NCI-H2107 treated with DMSO at 0.1 percent for 48 hours (cell line): Measurements from ENCODE around the gene RCBTB2.
"Not testable (repeated sequence)": the region's sequence is repeated elsewhere in the genome, so short reads cannot be mapped to it uniquely, and the experiment has no call there.

Experiments used
- DNase-seq: peaks from one replicate; lab custom pipeline; 2025; ENCODE audit not compliant: unreplicated experiment; lab: John Stamatoyannopoulos, UW

The RCBTB2 gene

DNA sequence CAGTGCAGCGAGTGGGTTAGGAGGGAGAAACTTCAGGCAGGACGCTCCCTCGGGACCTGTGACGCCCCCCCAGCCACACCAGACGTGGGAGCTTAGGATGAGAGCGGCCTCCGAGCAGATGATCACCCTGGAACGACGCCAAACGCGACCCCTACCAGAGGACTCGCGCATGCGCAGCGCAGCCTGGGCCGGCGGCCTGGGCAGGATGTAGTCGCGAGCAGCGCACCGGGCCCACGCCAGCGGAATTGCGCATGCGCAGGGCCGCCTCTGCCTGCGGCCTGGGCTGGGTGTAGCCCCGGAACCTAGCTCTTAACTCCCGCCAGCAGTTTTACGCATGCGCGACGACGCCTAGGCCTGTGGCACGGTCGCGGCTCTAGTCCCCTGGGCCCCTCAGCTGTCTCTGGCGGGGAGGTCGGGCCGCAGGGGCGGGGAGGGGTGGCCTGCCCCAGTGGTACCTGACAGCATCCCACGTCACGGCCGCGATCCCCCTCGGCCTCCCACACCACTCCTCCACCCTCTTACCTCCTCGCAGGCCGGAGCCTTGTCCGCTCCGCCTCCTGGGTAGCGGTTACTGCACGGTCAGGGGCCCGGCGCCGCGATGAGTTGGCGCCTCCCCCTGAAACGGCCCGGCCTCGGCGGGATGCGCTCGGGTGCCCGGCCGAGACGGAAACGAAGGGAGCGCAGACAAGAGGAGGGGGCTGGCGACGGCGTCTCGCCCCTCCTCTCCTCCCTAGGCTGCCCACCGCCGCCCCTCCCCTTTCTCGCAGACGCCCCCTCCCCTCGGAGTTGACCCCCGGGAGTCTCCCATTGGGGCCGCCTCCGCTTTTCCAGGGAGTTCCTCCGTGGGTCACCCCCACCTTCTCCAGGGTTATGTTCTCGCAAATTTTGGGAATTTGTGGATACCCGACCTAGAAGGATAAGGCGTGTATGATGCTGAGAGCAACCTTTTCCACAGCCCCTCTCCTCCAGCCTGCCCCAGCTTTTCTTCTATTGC lies at the start of gene RCBTB2:
Gene RCBTB2 (minus strand): TSS at position 575 of the 994 bp plus-strand sequence. CDS start 11,141 bp downstream, outside the sequence.
- peak; percentile 87 for DNase-seq

DNA sequence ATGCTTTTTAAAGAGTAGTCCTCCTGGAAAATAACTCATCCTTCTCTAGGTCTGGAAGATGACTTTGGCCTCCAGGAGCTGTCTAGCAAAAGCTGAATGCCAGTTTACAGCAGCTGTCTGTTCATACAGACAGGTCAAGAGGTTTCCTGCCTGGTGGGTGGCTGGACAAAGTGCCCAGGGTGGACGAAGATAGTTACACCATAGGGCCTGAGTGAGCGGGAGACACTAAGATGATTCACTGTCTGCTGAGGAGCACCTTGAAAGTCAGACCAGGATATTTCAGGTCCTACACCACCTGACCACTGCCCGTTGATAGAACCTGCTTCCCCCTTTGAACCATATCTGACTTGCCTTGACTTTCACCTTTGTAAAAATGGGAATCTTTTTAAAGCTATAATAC lies 49.2 kb upstream of the RCBTB2 start:
- no peak for DNase-seq

DNA sequence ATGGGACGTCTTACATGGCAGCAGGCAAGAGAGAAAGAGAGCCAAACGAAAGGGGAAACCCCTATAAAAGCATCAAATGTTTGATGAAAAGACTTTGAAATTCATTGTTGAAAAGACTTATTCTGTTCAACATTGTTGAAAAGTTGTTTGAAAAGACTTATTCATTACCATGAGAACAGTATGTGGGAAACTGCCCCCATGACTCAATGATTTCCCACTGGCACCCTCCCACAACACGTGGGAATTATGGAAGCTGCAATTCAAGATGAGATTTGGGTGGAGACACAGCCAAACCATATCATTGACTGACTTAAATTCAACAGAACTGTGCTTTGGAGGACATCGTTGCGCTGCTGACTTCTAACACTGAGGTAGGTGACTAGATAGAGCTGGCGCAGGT lies 48.0 kb upstream of the RCBTB2 start:
- no peak for DNase-seq

DNA sequence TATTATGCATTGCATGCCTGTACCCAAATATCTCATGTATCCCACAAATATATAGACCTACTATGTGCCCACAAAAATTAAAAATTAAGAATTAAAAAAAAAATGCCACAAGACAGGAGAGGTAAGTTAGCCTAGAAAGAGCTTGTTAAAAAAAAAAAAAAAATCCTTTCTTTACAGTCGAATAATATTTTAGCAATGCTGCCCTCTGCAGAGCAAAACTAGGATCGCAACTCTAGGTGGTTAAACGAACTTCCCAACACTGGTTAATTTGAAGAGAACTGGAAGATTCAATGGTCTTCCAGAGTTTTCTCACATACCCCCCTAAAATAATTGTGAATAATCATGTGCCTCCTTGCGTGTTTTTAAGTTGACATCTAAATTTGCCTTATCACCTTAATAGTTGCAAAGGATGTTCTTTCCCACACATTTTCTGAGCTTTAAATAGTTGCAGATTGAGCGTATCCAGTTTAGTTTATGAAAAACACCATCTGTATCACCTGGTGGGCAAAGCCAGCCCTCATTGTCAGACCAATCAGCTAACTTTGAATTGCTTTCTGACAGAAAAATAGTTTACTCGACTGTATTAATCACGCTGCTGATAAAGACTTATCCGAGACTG lies 47.4 kb upstream of the RCBTB2 start:
- peak; percentile 55 for DNase-seq

DNA sequence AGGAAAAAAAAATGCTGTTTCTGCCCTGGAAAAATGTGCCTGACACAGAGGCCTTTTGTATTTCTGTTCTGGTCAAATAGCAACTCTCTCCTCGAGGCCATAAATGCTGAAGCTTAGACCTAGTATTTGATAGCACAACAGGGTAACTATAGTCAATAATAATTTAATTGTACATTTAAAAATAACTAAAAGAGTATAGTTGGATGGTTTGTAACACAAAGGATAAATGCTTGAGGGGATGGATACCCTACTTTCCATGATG lies 47.0 kb upstream of the RCBTB2 start:
- DNase-seq, result not testable (repeated sequence)

DNA sequence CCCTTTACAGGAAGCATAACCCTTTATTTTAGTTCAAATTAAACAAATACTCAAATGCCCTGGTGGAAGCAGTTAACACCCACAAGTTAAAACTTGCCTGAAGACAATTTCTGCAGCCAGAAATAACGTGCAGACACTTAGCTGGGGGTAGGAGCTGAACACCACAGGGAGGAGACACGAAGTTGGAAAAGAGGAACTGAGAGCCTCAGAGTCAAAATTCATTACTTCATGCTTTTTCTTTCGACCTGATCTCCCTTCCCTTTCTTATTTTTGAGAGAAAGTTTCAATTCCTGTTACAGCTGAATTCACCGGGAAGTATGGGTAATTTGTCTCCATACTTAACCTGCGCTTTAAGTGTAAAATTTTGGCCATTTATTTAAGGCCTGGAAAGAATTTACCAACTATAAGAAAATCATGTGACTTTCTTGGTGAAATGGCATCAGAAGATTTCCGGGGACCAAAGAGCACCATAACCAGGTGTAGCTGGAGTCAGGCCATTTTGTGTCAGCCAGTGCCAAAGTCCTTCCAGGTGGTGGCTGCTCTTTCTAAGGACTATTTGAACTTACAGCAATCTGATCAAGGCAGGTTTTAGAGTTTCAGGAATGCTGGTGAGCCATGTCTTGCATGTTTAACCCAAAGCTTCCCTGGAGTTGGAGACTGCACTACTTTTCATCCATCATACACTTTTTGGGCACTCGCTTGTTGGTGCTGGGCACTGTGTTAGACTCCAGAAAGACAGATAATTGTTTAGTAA lies 46.5 kb upstream of the RCBTB2 start:
- DNase-seq, result no peak

DNA sequence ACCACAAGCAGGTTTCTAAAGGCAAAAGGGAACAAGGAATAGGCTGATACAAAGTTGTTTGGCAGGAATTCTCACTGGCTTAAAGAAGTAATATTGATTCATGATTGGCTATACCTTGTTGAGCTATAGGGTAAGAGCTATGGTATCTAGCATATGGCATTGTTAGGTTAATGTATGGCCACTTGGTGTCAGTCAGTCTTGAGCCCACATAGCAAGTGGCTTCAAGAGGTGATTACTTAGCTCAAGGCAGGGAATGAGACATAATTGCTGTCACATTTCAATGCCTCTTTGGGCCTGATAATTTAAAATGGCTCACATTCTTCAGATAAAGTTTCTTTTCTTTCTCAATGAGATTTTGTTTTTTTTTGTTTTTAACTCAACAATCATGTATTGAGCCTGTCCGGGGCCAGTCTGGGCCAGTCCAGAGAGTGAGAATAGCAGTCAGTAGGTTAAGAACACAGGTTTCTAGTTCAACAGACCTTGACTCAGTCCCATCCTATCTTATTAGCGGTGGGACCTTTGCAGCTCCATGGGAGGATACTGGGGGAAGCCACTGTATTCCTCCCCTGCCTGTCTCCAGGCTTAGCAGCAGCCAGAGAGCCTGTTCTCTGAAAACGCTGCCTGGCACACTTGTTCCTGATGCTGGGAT lies 45.8 kb upstream of the RCBTB2 start:
- DNase-seq, result no peak

DNA sequence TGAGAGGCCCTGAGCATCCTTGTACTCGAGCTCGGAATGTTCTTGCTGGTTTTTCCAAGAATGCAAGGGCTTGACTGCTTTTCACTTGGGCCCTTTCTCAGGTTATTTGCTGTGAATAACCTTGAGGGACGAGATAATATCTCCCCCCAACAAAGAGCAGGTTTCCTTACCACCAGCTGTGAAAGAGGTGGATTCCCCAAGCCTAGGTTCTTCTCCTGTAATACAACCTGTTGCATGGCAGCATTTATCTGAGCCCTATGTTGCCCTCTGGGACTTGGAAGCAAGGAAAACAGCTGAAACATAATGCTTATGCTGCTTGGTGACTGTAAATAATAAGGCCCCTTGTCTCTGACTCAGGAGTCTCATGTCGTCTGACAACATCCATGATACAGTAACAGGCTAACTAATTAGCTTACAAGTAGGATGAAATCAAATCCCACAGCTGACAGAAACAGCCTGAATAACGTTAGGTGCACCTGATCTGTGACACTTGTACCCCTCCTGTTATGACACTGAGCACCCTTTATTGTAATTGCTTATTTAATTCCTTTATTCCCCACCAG lies 43.6 kb upstream of the RCBTB2 start:
- no peak for DNase-seq

DNA sequence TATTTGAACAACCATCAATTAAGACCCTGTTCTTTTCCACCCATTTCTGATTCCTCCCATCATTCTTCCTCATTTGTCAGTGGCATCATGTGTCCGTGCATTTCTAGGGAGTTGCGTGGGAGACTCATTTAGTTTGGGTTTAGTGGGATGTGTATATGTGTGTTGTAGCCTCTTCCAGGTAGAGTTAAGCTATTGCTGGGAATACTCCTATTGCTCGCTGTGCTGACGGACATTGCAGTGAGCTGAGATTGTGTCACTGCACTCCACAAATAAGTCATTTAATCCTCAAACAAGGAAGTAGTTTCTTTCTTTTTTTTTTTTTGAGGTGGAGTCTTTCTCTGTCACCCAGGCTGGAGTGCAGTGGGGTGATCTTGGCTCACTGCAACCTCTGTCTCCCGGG lies 42.2 kb upstream of the RCBTB2 start:
- no peak for DNase-seq

DNA sequence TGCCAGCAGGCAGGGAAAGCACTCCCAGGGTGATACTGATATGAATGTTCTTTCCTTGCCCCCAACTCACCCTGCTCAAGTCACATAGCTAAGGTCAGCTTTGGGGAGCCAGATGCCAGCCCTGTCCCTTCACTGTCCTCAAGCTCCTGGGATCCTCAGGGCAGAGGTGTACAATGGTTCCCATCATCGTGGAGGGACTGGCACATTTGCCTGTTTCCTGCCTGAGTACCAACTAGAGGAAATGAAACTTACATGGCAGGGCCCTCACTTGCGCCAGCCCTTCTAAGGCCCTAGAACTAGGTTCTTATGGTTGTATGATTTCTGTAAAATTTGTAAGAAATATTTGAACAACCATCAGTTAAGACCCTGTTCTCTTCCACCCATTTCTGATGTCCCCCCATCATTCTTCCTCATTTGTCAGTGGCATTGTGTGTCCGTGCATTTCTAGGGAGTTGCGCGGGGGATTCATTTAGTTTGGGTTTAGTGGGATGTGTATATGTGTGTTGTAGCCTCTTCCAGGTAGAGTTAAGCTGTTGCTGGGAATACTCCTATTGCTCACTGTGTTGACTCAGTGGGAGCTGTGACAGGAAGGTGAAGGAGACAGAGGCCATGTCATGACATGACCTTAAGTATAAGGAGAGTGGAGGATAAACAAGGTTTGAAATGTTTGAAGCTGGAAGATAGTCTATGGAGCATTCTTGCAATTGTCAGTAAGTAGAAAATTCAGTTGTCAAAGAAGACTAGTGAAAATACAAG lies 41.3 kb upstream of the RCBTB2 start:
- no peak for DNase-seq

DNA sequence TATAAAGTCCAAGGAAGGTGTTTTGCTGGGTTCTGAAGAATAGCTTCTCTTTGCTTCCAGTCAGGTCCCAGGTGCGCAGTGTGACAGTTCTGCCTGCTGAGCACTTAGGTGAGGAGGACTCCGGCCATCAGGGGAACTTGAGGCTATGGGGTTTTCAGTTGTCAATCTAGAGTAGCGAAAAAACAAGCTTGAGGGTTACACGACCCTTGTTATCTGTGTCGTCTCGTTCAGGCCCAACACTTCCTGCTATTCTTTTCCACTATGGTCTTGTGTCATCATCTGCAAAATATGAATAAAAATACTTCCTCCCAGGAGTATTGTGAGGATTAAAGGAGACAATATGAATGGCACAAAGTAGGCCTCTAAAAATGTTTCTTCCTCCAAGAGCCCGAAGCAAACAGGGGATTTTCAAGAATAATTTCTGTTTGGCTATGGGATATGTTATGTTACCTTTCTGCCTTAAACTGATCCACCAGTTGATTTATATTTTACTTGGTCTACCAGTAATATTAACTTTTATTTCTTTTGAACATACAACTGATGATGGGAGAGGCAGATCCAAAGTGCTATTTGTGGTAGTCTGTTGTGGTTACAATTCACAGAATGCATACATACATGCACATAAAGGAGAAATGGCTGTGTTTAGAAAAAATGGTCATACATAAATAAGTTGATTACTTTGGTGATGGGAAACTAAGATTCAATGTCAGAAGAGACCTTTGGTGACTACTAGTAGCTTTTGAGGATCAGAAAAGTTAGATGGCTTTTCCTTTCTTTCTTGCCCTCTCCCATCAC lies 40.5 kb upstream of the RCBTB2 start:
- no peak for DNase-seq

DNA sequence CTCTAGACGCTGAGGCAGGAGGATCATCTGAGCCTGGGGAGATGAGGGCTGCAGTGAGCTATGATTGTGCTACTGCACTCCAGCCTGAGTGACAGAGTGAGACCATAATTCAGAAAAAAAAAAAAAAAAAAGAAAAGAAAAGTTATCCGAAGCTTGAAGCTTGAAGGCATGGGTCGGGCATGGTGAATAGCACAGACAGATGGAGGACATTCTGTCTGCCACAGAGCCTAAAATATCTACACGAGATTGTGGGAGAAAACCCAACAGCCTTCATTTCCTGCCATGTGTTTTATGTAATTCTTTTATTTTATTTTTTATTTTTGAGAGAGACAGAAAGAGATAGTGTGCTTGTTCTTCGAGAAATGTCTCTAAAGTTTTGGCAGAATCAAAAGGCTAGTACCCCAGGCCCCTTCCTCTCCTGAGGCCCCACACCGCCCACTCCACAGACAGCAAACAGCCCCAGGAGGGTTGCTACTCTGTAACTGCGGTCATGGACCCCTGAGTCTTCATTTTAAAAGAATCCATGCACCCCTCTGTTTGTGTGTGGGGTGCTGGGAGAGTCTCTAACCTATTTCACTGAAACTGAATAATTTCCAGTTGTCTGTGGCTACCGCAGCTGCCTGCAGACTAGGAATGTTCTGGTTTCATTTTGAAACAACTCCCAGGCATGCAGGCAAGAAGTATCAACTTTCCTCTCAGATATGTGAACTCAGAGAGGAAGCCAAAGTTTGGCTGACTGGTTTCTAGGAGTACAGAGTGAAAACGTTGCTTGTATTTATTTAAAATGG lies 38.4 kb upstream of the RCBTB2 start:
- DNase-seq, result peak; percentile 4

DNA sequence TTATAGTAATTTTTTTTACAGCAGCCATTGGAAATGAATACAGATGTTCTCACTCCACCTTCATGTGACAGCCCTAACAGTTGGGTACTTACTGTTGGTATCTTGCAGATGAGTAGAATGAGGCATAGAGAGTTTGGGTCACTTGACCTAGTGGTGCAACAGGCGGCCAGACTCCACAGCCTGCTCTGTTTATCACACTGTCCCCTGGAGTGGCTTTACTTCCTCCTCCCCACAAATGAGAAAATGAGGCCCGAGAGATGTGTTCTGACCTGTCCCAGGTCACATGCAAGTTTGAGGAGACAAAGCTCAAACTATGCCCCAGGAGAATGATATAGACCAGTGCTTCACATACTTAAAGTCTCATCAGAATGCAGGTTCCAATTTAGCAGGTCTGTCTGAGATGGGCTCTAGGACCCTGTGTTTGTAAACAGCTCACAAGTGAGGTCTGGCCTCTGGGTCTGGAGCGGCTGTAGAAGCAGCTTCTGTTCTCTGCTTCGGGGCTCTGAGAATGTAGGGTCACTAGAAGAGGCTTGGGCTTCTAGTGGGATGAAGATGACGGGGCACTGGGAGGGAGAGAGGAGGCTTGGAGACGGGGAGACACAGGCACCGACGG lies 37.4 kb upstream of the RCBTB2 start:
- no peak for DNase-seq

DNA sequence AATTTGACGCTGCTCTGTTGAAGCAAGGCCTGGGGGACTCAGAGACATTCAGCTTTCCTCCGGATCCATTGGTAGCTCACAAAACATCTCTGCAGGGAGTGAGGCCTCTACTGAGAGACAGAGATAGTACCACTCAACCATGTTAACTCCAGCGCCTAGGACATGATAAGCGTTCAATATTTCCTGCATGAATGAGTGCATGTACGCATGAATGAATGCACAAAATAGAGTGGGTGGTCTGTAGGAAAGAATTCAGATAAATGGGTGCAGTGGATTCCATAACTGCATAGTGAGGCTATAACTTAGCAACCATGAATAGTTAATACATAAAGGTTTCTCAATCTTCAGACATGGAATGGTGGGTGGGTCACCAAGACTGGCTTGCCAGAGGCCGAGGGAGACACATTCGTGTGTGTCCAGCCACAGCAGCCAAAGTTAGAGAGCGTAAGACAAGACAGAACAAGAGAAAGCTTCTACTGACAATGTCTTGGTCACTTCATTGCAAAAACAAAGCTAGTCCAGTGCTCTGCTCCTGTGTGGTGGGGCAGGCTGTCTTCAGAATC lies 36.3 kb upstream of the RCBTB2 start:
- DNase-seq, result no peak

DNA sequence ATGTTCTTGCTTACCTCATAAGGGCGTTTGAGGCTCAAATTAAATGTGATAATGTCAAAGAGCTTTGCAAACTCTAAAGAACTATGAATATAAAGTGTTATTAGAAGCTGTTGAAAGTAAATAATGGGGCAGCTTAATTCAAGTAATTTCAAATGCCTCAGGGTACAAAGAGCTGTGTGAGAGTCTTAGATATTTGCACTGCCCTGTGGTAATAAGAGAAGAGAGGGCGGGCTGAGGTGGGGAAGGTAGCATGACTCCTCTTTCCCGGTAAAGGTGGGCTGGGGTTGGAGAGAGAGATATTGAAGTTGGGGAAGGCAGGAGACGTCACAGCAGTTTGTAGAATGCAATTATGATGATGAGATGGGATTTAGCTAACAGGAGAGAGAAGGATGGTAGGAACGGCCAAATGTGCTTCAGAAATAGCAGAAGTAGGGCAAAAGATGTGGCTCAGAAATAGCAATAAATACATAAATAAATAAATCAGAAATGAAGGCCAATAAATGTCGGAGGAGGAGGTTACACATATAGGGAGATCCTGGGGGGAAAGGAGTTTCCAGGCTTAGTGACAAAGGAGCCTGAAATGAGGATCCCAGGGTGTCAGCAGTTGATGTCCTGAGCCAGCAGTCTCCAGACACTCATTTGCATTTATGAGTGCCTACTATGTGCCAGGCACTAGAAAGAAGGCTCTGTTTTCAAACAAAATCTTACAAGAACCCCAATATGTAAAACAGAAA lies 35.7 kb upstream of the RCBTB2 start:
- no peak for DNase-seq

DNA sequence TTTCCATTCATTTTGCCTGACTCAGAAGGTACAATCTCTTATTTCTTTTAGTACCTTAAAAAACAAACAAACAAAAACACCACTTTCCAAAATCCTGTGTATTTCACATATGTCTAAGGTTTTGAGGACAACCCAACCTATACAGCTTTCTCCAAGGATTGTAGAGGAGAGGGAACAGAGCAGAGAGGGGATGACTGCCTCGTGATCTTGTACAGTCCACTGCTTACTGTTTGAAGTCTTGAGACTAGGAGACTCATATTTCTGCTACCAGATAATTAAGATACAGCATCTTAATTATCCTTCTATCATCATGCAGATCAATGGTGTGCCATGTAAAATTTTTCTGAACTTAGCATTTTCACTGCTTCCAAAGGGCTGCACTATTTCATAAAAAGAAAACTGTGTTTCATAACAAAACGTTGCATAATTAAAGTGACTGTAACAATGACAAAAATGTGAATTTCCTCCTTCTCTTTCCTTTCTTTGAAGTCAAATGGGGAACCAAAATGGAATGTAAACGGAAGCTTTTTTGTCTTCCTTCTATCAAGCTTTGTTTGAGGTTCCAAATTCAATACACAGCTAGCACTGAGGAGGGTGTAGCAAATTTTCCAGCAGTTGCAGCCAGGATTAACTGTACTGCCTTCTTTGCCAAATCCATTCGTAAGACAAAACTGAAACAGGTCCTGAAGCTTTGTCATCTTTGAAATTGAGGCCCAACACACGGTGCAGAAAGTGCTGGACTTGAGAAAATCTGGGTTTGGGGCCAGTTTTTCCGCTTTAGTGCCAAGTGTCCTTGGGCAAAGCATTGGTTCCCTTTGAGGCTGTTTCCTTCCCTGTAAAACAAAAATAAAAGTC lies 34.9 kb upstream of the RCBTB2 start:
- DNase-seq, result no peak
